Fibroblast of villous mesenchyme (primary cell): ENCODE data around the gene NOC4L. TPM values are rescaled to one million over a fixed set of nuclear protein-coding genes. Genes with fewer than 3 reads are reported as not detected.

Source experiments
- DNase-seq: peaks from one replicate; pipeline ENCODE4 v3.0.0-alpha.2; 2010; ENCODE audit warnings: low read depth
- H3K4me3 ChIP-seq: 2 replicates; pipeline ENCODE4 v1.5.1; 2011; ENCODE audit warnings: low read depth, mild to moderate bottlenecking, low read length
- CTCF ChIP-seq: IDR thresholded peaks from 2 replicates; pipeline ENCODE4 v1.5.1; 2012; ENCODE audit warnings: low read depth, mild to moderate bottlenecking, low read length; ENCODE audit not compliant: insufficient read depth
- total RNA-seq: library from RNA; depleted of rRNA; stranded (reverse); fragments of >200 nt; gene quantifications from 2 replicates; pipeline ENCODE4 v1.2.3, GENCODE V29; 2012

The NOC4L gene
- total RNA-seq, 1 donor: 12.1 TPM

- no peak for TF ChIP-seq CTCF
- peak; percentile 27 for DNase-seq
Observed at GRCh38 chr12:132161036-132161781, 17.0 kb downstream of the NOC4L start.

GRCh38 chr12:132161796-132162507 is 17.7 kb downstream of the NOC4L start:
- DNase-seq: no peak
- TF ChIP-seq CTCF: no peak
- H3K4me3 ChIP-seq: no peak overlapping the region

More at GRCh38 chr12:132161036-132161781, 17.0 kb downstream of the NOC4L start:
- no peak overlapping the region for H3K4me3 ChIP-seq

GRCh38 chr12:132162508-132163031 is 18.3 kb downstream of the NOC4L start:
- peak; percentile 75 for DNase-seq
- peak overlapping the region; percentile 23 for H3K4me3 ChIP-seq
- no peak for TF ChIP-seq CTCF

- no peak overlapping the region for H3K4me3 ChIP-seq
- no peak for DNase-seq
- no peak for TF ChIP-seq CTCF
Observed at GRCh38 chr12:132163041-132163910, 19.0 kb downstream of the NOC4L start.

GRCh38 chr12:132163911-132164288 is 19.6 kb downstream of the NOC4L start:
- TF ChIP-seq CTCF: peak; percentile 37
- DNase-seq: no peak
- H3K4me3 ChIP-seq: no peak overlapping the region

GRCh38 chr12:132164426-132164825 is 20.2 kb downstream of the NOC4L start:
- H3K4me3 ChIP-seq: no peak overlapping the region
- DNase-seq: no peak
- TF ChIP-seq CTCF: no peak
